CD4-positive, alpha-beta T cell treated with Interleukin-4 for 1 hour (primary cell): ENCODE measurements around the gene ANKRD12.
"Not testable (repeated sequence)": the region's sequence is repeated elsewhere in the genome, so short reads cannot be mapped to it uniquely, and the experiment has no call there.

Experiments
- DNase-seq, 2 donors: peaks; one replicate each; pipeline ENCODE4 v3.0.0-alpha.2; 2020 to 2022

The ANKRD12 gene

DNA sequence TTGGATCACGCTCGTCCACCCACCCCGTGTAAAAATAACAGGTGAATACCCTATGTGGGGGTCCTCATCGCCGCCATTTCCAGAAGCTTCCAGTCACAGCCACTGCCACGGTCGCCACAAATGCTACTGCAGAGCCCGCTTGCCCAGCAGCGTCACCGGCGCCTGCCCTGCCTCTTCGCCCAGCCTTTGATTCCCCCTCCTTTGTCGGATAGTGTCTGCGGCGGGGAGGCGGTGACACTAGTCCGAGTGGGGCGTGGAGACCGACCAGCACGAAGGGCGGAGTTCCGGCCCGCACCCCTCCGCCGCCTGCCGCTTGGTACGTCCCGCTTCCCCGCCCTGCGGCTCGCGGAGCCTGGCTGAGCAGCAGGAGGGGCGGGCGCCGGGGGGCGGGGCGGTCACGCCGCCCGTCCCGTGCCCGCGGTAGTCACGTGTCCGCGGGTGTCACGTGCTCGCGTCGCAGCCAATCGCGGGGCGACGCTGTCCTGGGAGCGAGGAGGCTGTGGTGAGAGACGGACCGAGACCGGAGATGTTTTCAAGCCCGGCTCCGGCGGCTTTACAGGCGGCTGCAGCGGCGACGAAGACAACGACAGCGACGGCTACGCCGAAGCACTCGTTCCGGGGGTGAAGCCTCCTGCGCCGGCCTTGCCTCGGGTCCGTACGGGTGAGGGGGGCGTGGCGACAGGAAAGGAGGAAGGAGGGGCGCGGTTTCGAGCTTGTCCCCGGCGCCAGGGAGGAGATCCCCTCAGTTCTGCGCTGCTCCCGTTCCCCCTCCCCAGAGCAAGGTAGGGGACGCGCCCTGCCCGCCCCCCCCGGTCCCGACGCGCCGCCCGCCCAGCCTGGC lies at the start of gene ANKRD12:
ANKRD12 (plus strand) TSS at position 467 of the 841 bp plus-strand sequence. CDS start 45,652 bp downstream, outside the sequence.
- peak; percentile 99 for DNase-seq

DNA sequence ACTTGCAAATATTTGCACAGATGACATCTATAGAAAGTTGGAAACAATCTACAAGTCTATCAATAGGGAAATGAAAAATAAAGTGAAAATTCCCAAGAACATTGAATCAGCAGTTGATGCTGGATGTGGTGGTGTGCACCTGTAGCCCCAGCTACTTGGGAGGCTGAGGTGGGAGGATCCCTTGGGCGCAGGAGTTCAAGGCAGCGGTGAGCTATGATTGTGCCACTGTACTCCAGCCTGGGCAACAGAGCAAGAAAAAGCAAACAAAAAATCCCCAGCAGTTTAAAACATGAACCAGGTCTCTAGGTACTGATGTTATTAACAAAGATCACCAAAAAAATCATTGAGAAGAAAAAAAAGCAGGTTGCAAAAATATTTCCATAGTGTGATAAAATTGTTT lies 49.4 kb upstream of the ANKRD12 start:
- no peak for DNase-seq

DNA sequence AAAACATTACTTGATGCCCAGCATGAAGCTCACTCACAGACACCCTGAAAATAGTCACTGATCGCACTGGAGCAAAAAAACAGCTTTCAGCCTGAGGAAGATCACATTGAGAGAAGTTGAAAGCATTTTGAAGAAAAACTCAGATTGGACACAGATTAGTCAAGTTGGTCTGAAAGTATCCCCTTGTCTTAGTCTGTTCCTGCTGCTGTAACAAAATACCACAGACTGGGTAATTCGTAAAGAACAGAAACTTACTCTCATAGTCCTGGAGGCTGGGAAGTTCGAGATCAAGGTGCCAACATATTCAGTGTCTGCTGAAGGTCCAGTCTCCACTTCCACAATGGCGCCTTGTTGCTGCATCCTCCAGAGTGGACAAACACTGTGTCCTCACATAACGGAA lies 48.3 kb upstream of the ANKRD12 start:
- no peak for DNase-seq

DNA sequence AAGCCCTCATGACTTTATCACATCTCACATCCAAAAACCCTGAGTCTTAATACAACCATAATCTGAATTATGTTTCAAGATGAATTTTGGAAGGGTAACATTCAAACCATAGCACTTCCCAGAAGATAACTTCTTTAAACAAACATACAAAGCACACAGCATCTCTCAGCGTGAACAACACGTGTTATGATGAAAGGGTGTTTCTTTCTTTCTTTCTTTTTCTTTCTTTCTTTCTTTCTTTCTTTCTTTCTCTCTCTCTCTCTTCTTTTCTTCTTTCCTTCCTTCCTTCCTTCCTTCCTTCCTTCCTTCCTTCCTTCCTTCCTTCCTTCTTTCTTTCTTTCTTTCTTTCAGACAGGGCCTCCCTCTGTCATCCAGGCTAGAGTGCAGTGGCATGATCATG lies 47.9 kb upstream of the ANKRD12 start:
- DNase-seq: not testable (repeated sequence)

DNA sequence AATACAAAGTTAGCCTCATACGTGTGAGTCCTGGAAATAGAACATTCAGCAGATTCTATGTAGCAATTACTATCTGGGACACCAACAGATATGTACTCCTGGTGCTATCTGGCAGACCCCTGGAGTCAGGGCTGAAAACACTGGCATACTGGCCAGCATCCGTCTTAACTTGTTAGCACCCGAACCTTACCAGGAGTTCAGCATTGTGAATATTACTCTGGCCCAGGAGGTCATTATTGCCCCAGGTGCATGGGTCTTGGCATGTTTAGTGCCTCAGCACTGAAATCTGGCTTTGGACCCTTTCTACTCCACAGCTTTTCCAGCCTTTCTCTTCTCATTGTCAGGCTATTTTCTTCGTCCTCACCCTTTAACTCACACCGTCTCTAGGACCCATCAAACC lies 46.0 kb upstream of the ANKRD12 start:
- no peak for DNase-seq

DNA sequence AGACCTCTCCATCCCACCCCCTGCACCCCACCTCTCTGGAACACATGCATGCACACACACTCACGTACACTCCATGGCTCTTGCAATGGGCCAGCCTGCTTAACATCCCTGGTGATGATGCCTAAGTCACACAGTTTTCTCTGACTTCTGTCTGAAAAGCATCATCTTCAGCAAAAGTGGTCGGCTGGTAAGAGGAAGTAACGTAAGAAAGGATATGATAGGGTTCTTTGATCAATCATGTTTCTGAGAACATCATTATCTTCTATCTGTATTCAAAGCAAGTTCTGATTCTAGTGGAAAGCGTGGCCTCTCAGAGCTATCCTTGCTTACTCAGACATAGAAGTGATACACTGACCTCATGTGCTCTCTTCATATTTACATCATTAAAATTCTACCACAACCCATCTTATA lies 45.5 kb upstream of the ANKRD12 start:
- peak; percentile 69 to 86 for DNase-seq

DNA sequence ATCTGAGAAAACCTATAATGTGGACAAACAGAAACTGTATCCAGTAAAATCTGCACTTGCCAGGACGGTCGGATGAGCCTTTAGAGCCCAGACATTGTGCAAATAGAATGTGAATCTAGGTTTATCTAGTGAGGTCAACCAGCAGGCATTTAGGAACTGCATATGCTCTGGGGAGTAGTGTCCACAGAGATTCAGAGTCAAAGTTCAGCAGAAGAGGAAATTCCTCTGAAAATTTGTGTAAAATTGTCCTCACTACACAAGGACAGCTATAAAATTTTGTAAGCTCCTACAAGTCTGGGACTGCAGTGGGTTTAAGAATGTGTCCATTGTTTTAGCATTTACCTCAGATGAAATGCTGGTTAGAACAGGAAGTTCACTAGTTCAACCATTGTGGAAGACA lies 43.9 kb upstream of the ANKRD12 start:
- no peak for DNase-seq

DNA sequence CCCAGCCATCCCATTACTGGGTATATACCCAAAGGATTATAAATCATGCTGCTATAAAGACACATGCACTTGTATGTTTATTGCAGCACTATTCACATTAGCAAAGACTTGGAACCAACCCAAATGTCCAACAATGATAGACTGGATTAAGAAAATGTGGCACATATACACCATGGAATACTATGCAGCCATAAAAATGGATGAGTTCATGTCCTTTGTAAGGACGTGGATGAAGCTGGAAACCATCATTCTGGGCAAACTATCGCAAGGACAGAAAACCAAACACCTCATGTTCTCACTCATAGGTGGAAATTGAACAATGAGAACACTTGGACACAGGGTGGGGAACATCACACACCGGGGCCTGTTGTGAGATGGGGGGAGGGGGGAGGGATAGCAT lies 43.5 kb upstream of the ANKRD12 start:
- DNase-seq: not testable (repeated sequence)

DNA sequence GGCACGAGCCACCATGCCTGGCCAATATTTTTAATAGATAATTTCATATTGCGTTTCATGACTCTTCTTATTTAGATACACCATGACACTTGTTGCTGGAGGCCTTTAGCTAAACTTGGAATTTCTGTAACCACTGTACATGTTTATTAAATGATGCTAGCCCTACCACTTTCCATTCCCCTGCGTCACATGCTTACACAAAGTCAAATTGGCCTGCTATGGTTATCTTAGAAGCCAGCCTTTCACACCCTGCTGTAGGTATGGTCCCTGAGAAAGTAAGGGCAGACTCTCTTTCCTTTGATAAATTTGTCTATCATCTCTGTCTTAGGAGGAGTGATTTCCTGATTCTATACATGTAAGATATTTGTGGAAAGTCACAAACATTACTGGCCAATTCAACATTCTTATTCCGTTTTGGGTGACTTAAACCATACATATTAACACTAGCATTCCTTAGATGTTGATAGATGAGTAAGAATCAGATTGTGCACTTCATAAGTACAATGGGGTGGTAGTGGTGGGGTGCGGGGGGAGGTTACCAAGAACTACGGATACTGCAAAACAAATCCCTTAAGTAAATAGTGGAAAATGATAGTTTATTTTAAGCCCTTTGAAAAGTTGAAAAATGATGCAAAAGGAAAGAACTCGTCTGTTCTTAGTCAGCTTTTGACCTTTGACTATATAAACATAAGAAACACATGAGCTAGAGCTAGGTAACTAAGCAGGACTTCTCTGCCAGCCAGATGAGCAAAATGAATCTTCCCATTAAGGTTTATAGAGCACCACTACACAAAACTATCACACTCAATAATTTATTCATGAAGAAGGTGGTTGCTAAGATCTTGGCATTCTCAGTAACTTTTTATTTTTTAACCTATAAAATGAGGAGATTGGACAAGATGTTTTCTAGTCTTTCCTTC lies 42.0 kb upstream of the ANKRD12 start:
- peak in 1 of 2 donors; percentile 55 for DNase-seq

DNA sequence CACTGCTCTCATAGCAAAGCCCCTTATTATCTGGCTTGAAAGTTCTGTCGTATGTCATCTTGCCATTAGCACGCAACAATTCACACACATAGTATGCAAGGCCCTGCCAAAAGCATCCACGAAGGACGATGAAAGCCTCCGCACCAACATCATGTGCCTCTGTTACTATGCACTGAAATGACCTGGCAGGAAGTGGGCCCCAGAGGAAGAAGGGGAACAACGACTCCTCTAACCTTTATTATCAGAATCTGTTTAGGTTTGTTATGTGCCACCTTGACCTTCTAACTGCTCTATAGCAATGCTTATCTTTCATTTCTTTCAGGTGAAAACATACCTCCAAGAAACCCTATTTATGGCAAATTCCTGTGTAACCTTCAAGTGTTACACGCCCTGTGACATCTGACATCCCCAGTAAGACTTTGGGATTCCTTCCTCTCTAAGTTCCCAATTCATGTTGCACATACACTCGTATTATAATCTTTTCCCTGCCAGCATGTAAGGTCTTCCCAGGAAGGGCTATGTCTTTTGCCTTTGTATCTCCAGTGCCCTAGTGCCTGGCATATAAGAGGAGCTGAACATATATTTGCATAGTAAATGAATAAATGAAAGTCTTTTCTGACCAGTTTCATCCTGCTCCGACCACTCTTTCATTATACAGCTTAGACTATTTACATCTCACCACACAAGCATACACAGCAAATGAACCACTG lies 41.1 kb upstream of the ANKRD12 start:
- peak; percentile 67 to 70 for DNase-seq

DNA sequence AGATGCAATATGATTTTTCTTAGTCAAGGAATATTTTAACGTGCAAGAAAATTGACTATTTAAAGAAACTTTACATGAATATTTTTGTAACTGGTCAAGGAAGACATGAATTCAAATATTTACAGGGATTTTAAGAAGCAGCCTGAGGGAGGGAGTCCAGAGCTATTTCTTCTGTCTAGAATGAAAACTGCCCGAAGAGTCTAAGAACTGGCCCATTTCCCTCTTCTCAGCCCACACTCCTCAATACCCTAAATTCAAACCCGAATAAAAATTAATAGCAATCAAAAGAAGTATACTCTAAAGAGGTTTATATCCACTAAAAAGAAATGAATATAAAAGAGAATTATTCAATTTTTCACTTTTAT lies 40.6 kb upstream of the ANKRD12 start:
- DNase-seq: no peak

DNA sequence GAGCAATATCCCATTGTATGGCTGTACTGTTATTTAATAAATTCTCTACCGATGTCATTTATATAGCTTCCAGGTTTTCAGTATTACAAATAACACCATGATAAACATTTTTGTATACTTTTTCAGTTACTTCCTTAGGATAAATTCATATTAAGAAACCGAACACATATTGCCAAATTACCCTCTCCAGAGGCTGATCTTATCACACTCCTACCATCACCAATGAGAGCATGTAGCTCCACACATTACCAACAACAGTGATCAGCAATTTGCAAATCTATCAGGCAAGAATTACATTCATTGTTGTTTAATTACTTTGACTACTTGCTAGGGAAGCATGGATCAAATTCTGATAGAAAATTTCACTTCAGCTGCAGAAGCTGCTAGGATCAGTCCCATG lies 39.9 kb upstream of the ANKRD12 start:
- DNase-seq: no peak

DNA sequence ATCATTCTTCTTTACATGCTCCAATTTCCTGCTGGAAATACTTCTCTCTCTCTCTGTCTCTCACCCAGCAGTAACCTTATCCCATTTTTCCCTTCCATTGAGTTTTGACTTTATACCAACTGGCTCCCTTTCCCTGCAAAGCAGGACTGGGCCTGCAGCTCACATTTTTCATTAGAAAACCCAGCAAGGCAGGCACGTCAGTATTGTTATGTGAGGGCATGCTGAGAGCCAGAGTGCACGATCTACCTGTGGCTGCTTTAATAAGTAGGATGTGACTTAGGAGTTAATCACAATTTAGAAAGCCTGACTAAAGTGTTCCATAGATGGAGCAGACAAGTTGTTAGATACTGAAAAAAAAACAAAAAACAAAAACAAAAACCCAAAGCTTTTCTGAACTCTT lies 39.2 kb upstream of the ANKRD12 start:
- DNase-seq: no peak

DNA sequence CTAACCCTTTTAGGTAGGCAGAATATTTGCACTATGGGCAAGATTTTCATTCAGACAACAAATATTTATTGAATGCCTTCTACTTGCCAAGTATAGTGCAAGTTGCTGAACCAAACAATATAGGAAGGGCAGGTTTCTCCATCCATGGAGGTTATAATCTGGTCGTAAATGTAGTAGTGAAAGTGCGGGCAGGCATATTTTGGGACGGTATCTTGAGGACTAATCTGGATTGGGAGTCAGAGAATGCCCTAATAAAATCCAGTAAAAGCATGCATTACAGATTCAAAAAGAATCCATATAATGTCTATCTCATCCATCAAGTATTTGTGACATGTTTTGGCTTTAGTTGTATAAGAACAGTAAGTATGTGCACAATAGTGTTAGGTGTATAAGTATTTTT lies 35.8 kb upstream of the ANKRD12 start:
- no peak for DNase-seq

DNA sequence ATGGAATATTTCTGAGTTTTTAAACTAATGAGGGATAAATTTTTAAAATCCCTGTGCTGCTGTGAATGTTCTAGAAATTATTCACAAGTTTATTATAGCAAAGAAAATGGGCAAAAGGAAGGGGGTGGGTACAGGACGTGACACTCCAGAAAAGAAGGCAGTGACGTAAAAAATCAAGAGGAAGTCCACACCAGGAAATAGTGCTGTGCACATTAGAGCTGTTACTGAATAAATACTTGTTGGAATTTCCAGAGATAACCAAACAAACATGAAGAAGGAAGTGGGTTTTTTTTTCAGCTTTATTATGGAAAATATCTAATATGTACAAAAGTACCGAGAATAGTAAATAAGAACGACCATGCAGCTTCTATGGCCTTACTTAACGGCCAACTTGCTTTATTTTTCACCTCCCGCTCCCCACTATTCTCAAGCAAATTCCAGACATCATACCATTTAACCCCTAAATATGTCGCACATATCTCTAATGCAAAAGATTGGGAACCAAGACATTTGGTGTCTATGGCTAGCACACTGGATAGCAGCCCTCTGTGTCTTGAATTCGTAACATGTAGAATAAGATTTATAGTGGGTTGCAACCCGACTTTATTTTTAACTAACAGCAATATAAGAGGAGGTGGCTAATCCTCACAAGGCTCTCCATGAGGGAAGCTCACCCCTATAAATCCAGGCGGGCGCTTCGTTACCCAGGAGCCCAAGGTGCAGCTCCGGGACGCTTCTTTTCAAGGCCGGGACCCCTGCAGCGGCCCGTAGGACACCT lies 34.7 kb upstream of the ANKRD12 start:
- DNase-seq: peak; percentile 71 to 87

DNA sequence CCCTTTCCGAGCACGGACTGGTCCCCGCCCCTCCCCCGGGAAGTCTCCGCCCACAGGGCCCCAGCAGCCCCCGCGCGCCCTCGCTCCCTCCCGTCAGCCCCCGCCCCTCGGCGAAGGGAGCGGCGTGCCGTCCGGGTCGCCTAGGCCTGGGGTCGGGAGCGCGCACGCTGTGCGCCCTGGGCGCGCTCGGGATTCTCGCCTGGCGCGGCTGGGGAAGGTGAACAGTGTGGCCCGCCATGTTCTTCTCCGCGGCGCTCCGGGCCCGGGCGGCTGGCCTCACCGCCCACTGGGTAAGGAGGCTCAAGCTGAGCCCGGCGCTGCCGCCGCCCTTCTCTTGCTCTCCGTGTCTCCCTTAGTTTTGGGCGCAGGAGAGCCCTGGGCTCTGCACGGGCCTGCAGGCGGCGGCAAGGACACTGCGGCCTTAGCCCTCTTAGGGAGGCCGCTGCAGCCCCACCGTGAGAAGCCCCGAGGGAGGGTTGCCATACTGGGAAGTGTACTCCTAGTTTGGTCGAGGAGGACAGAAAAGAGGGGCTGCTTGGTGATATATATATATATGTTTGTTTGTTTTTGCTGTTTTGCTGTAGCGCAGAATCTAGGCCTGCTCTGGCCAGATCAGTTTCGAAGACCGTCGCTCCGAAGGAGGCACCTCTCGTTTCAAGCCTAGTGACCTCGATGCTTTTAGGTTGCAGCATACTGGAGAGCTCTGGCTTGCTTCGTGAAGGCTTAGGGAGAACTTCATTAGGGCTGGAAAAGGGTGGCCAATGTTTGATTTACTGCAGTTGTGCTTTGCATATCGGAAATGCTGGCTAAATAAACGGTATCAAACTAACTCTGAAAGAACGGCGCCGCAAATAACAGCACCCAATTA lies 33.8 kb upstream of the ANKRD12 start, which contains the start of gene NDUFV2:
NDUFV2 (plus strand) TSS at position 192 of the 868 bp plus-strand sequence; CDS start at position 237, 45 bp downstream.
- DNase-seq: peak; percentile 96 to 97

DNA sequence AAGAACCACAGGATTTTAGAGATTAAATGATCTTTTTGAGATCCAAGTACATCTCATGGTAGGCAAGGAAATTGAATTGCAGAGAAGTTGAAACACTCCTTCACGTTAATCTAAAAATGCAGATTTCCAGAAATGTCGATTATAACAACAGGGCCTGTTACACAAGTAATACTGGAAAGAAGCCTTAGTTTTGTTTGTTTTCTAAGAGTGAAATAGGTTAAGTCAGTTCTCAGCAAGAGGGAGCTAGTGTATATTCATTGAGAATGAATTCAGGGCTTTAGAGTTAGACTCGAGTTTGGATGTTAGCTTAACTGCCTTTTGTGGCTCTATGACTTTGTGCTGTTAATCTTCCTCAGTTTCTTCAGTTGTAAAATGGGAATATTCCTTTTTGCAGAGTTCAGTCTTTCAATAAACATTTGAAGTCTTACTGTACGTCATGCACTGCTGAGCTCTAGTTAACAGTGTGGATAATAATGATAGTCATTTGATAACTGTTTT lies 33.2 kb upstream of the ANKRD12 start:
- DNase-seq: peak in 1 of 2 donors; percentile 67

DNA sequence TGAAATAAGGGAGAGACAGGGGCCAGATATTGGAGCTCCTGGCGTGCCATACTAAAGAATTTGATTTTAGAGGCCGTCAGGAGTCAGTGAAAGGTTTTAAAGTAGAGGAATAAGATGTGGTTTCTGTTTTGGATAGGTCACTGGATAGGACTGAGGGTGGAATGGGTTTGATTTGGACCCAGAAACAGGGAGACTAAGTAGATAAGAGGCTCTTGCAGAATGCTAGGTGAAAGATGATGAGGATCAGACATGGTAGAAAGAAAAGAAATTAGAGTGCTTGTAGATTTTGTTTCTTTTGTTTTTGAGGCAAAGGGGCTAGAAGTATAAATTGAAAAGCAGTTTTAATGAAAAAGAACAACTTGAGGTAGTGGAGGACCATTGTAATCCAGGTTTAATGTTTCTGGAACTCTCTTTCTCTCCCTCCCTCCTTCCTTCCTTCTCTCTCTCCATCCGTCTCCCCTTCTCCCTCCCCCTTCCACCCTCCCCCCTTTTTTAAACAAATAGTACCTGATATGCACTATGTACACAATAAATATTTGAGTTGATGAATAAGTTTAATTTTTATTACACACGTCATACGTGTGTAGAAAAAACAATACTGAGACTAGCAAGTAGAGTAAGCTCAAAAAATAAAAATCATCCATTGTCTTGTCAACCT lies 32.2 kb upstream of the ANKRD12 start:
- DNase-seq: no peak

DNA sequence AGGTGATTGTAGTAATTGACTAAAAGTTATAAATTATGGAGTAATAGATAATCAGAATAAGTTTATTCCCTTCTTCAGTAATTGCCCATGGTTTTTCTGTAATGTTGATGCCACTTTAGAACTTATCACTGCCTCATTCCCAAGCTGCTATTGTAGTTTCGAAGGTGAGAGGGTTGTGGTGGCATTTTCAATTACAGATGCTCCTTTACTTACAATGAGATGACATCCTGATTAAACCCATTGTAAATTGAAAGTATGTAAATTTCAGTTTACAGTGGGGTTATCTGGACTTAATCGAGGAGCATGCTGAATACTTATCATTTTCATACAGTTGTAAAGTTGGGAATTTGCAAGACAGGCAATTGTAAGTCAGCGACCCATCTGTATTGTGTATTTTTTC lies 31.2 kb upstream of the ANKRD12 start:
- no peak for DNase-seq

DNA sequence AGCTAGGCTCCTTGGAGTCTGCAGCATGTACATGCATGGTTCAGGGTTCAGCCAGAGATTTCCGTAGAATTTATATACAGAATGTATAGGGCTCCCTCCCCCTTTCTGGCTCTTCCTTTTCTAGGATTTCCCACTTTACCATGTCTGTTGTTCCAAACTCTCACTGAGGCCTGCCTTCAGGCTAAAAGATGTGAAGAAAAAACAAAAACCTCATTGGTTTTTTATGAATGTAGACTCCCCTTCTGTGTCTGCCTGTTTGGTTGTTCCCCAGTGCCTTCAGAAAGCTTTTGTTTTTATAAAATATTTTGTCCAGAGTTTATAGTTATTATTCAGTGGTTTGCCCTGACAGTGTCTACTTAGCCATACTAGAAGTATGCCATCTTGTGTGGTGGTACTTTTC lies 30.5 kb upstream of the ANKRD12 start:
- DNase-seq: no peak
